Measurements from ENCODE around the gene BUB1B. TPM values are rescaled to one million over a fixed set of nuclear protein-coding genes. Genes with fewer than 3 reads are reported as not detected.
"Not testable (repeated sequence)": the region's sequence is repeated elsewhere in the genome, so short reads cannot be mapped to it uniquely, and the experiment has no call there.

Gene BUB1B
- polyA plus RNA-seq, 1 donor (not counting 4 experiments of a cell fraction or from before 2014, with no cell fraction given): 19.7 TPM

DNA sequence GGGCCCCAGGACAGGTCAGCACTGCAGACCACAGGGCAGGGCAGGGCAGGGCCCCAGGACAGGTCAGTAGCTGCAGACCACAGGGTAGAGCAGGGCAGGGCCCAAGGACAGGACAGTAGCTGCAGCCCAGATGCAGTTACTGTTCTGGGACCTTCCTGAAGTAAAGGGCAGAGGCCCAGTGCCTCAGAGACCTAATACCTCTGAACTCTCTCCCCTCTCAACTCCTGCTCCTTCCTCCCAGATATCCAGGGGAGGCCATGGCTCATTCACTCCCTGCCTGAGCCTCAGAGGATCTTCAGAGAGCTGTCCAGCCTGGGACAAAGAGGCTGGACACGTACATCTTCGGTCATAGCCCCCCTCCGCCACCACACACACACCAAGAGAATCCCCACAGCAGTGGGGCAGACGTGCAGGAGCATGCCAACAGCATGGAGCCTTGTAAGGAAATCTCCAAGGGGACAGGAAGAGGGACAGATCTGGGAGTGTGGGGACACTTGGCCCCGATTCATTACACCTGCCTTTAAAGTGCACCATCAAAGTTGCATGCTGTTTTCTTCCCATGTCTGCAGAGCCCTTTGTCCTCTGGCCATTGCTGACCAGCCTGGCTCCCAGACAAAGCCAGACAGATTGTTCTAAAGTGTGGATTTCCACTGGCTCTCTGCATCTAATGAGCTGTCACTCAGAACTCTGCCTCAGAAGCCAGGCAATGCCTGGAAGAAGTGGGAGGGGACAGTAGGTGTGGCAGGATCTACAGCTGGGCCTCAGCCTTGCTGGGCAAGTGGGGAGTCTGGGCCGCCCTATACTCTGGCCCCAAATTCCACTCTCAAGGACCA lies 24.2 kb upstream of the BUB1B start:
- dilution Hi-C loops (cut with MboI; ENCODE audit: extremely low pct_ligation_motif_present, low sequenced_read_pairs): no loop called here
- Histone ChIP-seq H3K9ac (ENCODE audit: control insufficient read depth, extremely low read depth, insufficient read depth, low read length) (no peak overlapping the region), H4K20me1 (ENCODE audit: control insufficient read depth, extremely low read depth, insufficient read depth, low read length) (no peaks in the 10 kb centered on the region), H3K9me1 (ENCODE audit: control insufficient read depth, extremely low read depth, insufficient read depth, low read length) (no peaks in the 10 kb centered on the region), H3K79me2 (ENCODE audit: control insufficient read depth, insufficient read depth, low read length) (no peaks in the 10 kb centered on the region), H3K4me1 (ENCODE audit: control insufficient read depth, extremely low read depth, insufficient read depth, low read length) (no peaks in the 10 kb centered on the region), H3K27me3 (ENCODE audit: control insufficient read depth, extremely low read depth, insufficient read depth, low read length) (no peaks in the 10 kb centered on the region), H3K27ac (ENCODE audit: control insufficient read depth, insufficient read depth, low read length) (no peak overlapping the region), H3K36me3 (ENCODE audit: control insufficient read depth in 2 of 2, extremely low read depth in 1 of 2, insufficient read depth in 2 of 2, low read length in 2 of 2) (no peaks in the 10 kb centered on the region), H3K9me3 (ENCODE audit: control insufficient read depth, low read depth, low read length) (no peaks in the 10 kb centered on the region), H3K4me2 (ENCODE audit: control insufficient read depth, extremely low read depth, insufficient read depth, low read depth, low read length) (no peak overlapping the region), H3K4me3 (ENCODE audit: control insufficient read depth in 2 of 3, extremely low read depth in 1 of 3, insufficient read depth in 2 of 3, low read depth in 1 of 3, low read length in 3 of 3) (no peak overlapping the region), H2AFZ (ENCODE audit: control insufficient read depth, low read length) (no peak overlapping the region)
- FAIRE-seq (no peak), DNase-seq (ENCODE audit: low read depth, low spot score) (no peak)
- no peak for TF ChIP-seq EZH2 (IDR thresholded peaks at IDR 0.05; ENCODE audit: low read length)
- TF ChIP-seq, protein P1, sequence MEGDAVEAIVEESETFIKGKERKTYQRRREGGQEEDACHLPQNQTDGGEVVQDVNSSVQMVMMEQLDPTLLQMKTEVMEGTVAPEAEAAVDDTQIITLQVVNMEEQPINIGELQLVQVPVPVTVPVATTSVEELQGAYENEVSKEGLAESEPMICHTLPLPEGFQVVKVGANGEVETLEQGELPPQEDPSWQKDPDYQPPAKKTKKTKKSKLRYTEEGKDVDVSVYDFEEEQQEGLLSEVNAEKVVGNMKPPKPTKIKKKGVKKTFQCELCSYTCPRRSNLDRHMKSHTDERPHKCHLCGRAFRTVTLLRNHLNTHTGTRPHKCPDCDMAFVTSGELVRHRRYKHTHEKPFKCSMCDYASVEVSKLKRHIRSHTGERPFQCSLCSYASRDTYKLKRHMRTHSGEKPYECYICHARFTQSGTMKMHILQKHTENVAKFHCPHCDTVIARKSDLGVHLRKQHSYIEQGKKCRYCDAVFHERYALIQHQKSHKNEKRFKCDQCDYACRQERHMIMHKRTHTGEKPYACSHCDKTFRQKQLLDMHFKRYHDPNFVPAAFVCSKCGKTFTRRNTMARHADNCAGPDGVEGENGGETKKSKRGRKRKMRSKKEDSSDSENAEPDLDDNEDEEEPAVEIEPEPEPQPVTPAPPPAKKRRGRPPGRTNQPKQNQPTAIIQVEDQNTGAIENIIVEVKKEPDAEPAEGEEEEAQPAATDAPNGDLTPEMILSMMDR (optimal IDR thresholded peaks at IDR 0.05 in 1 of 3, IDR thresholded peaks at IDR 0.05 in 1 of 3, conservative IDR thresholded peaks at IDR 0.05 in 1 of 3; ENCODE audit: extremely low read depth in 1 of 3, insufficient read depth in 2 of 3, low read length in 3 of 3): no peak

DNA sequence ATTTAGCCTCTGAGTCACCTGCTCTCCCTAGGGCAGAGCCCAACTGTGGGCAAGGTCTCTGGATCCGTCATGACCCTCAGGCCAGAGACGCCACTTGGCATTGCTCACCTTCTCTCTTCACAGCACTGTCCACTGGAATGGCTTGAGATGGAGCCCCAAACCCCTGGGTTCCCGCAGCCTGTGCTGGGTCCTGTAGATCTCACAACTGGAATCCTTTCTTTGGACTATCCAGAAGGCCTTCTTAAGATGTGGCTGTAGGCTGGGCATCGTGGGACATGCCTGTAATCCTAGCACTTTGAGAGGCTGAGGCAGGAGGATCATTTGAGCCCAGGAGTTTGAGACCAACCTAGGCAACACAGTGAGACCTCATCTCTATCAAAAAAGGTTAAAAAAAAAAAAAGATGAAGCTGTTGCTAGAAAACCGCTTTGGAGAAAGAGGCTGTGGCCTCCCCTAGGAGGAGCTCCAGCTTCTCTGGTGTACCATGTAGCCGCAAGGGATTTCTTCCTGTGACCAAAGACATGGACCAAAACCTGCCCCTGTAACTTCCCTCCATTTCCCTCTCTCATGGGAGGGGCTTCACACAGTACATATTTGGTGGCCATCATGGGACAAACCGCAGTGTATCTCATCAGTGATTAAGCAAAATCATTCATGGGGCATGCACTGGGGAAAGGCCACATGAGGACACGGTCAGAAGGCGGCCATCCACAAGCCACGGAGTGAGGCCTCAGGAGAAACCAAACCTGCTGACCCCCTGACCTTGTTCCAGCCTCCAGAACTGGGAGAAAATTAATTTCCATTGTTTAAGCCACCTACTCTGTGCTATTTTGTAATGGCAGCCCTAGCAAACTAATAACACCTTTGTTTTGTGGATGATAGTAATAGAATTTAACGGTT lies 23.3 kb upstream of the BUB1B start:
- FAIRE-seq (no peak), DNase-seq (ENCODE audit: low read depth, low spot score) (no peak)
- Histone ChIP-seq H4K20me1 (ENCODE audit: control insufficient read depth, extremely low read depth, insufficient read depth, low read length) (no peaks in the 10 kb centered on the region), H3K79me2 (ENCODE audit: control insufficient read depth, insufficient read depth, low read length) (no peaks in the 10 kb centered on the region), H3K9me3 (ENCODE audit: control insufficient read depth, low read depth, low read length) (no peaks in the 10 kb centered on the region), H3K27me3 (ENCODE audit: control insufficient read depth, extremely low read depth, insufficient read depth, low read length) (no peaks in the 10 kb centered on the region), H3K4me1 (ENCODE audit: control insufficient read depth, extremely low read depth, insufficient read depth, low read length) (no peaks in the 10 kb centered on the region), H3K9ac (ENCODE audit: control insufficient read depth, extremely low read depth, insufficient read depth, low read length) (no peak overlapping the region), H2AFZ (ENCODE audit: control insufficient read depth, low read length) (no peak overlapping the region), H3K36me3 (ENCODE audit: control insufficient read depth in 2 of 2, extremely low read depth in 1 of 2, insufficient read depth in 2 of 2, low read length in 2 of 2) (no peaks in the 10 kb centered on the region), H3K4me2 (ENCODE audit: control insufficient read depth, extremely low read depth, insufficient read depth, low read depth, low read length) (no peak overlapping the region), H3K4me3 (ENCODE audit: control insufficient read depth in 2 of 3, extremely low read depth in 1 of 3, insufficient read depth in 2 of 3, low read depth in 1 of 3, low read length in 3 of 3) (no peak overlapping the region), H3K27ac (ENCODE audit: control insufficient read depth, insufficient read depth, low read length) (no peak overlapping the region), H3K9me1 (ENCODE audit: control insufficient read depth, extremely low read depth, insufficient read depth, low read length) (no peaks in the 10 kb centered on the region)
- TF ChIP-seq, protein P1 (optimal IDR thresholded peaks at IDR 0.05 in 1 of 3, IDR thresholded peaks at IDR 0.05 in 1 of 3, conservative IDR thresholded peaks at IDR 0.05 in 1 of 3; ENCODE audit: extremely low read depth in 1 of 3, insufficient read depth in 2 of 3, low read length in 3 of 3): peak in 1 of 3 experiments; percentile 10
- TF ChIP-seq EZH2 (IDR thresholded peaks at IDR 0.05; ENCODE audit: low read length): no peak
- dilution Hi-C loops (cut with MboI; ENCODE audit: extremely low pct_ligation_motif_present, low sequenced_read_pairs): no loop called here

- H4K20me1 ChIP-seq (ENCODE audit: control insufficient read depth, extremely low read depth, insufficient read depth, low read length); FAIRE-seq; H3K36me3 ChIP-seq (ENCODE audit: control insufficient read depth in 2 of 2, extremely low read depth in 1 of 2, insufficient read depth in 2 of 2, low read length in 2 of 2); H3K9me3 ChIP-seq (ENCODE audit: control insufficient read depth, low read depth, low read length); H3K4me2 ChIP-seq (ENCODE audit: control insufficient read depth, extremely low read depth, insufficient read depth, low read depth, low read length); H3K4me1 ChIP-seq (ENCODE audit: control insufficient read depth, extremely low read depth, insufficient read depth, low read length); H3K27ac ChIP-seq (ENCODE audit: control insufficient read depth, insufficient read depth, low read length); H3K9me1 ChIP-seq (ENCODE audit: control insufficient read depth, extremely low read depth, insufficient read depth, low read length); H3K9ac ChIP-seq (ENCODE audit: control insufficient read depth, extremely low read depth, insufficient read depth, low read length); H3K79me2 ChIP-seq (ENCODE audit: control insufficient read depth, insufficient read depth, low read length); H2AFZ ChIP-seq (ENCODE audit: control insufficient read depth, low read length); DNase-seq (ENCODE audit: low read depth, low spot score); H3K27me3 ChIP-seq (ENCODE audit: control insufficient read depth, extremely low read depth, insufficient read depth, low read length); H3K4me3 ChIP-seq (ENCODE audit: control insufficient read depth in 2 of 3, extremely low read depth in 1 of 3, insufficient read depth in 2 of 3, low read depth in 1 of 3, low read length in 3 of 3); dilution Hi-C loops (cut with MboI; ENCODE audit: extremely low pct_ligation_motif_present, low sequenced_read_pairs): not testable (repeated sequence)
Measured at GRCh38 chr15:40138201-40138570, 22.7 kb upstream of the BUB1B start.

Measured in keratinocyte (primary cell).